Transverse colon (tissue), 4 donors: ENCODE measurements around the gene DPT.

ENCODE experiments used
- EP300 ChIP-seq: sonication (generic); formaldehyde crosslinking; IDR thresholded peaks from one replicate; pipeline ENCODE4 v1.6.1; 2017; ENCODE audit warnings: antibody characterized with exemption, low read depth
- POLR2AphosphoS5 ChIP-seq, 3 donors: sonication (generic); formaldehyde crosslinking; IDR thresholded peaks; one replicate each; pipeline ENCODE4 v1.6.1; 2016; ENCODE audit warnings: antibody characterized with exemption in 3 of 3
- TF ChIP-seq, protein P1 (sequence below), 5 experiments: fragments of 200-600 bp in 3 of 5; fragments of 450-650 bp in 2 of 5; sonication (generic) in 3 of 5; IDR thresholded peaks; 1 replicate in 2 of 5; 2 replicates in 3 of 5; pipeline ENCODE4 v1.5.1; 2016 to 2017; ENCODE audit warnings: antibody characterized with exemption in 5 of 5, inconsistent platforms in 3 of 5, mild to moderate bottlenecking in 2 of 5, moderate library complexity in 1 of 5

- TF ChIP-seq, protein P1, sequence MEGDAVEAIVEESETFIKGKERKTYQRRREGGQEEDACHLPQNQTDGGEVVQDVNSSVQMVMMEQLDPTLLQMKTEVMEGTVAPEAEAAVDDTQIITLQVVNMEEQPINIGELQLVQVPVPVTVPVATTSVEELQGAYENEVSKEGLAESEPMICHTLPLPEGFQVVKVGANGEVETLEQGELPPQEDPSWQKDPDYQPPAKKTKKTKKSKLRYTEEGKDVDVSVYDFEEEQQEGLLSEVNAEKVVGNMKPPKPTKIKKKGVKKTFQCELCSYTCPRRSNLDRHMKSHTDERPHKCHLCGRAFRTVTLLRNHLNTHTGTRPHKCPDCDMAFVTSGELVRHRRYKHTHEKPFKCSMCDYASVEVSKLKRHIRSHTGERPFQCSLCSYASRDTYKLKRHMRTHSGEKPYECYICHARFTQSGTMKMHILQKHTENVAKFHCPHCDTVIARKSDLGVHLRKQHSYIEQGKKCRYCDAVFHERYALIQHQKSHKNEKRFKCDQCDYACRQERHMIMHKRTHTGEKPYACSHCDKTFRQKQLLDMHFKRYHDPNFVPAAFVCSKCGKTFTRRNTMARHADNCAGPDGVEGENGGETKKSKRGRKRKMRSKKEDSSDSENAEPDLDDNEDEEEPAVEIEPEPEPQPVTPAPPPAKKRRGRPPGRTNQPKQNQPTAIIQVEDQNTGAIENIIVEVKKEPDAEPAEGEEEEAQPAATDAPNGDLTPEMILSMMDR (IDR thresholded peaks at IDR 0.05), result peak in 1 of 5 experiments; percentile 19
- TF ChIP-seq EP300 (no peak), POLR2AphosphoS5 (IDR thresholded peaks at IDR 0.05) (no peak)
These were observed 22.2 kb upstream of the DPT start for GRCh38 chr1:168751195-168751650.
